ENCODE data around the gene CDC26. TPM values are rescaled to one million over a fixed set of nuclear protein-coding genes. Genes with fewer than 3 reads are reported as not detected.
"Not testable (repeated sequence)": the region's sequence is repeated elsewhere in the genome, so short reads cannot be mapped to it uniquely, and the experiment has no call there.

Gene CDC26
- total RNA-seq, 2 experiments from 2014 or later = 28.0 to 30.4 TPM

GRCh38 chr9:113238202-113238858 lies 37.0 kb downstream of the CDC26 start:
- H3K27ac Mint-ChIP-seq = no peak overlapping the region
- H3K27me3 Mint-ChIP-seq = no peaks in the 10 kb centered on the region
- no peak for TF ChIP-seq CTCF (IDR thresholded peaks at IDR 0.05)
- no peaks in the 10 kb centered on the region for H3K9me3 Mint-ChIP-seq
- POLR2A ChIA-PET = interaction anchor here (1.8 kb wide), 1 partner anchor 16 kb away, joined by 4 read pairs; the partner anchor contains the start of gene SLC31A1
- H3K4me3 Mint-ChIP-seq = no peak overlapping the region
- H3K4me1 Mint-ChIP-seq (ENCODE audit: low read depth) = peaks cover 12% of the 10 kb centered on the region
- CTCF ChIA-PET = no interaction called here
- DNase-seq (no peak), ATAC-seq (no peak)
- peaks cover 2% of the 10 kb centered on the region for H3K36me3 Mint-ChIP-seq (ENCODE audit: low read depth)
- intact Hi-C loops (cut with micrococcal nuclease) = no loop called here

- CTCF ChIA-PET = no interaction called here
- Mint-ChIP-seq H3K9me3 (no peaks in the 10 kb centered on the region), H3K36me3 (ENCODE audit: low read depth) (peaks cover 2% of the 10 kb centered on the region), H3K4me1 (ENCODE audit: low read depth) (peaks cover 21% of the 10 kb centered on the region), H3K27ac (no peak overlapping the region), H3K4me3 (no peak overlapping the region), H3K27me3 (no peaks in the 10 kb centered on the region)
- no peak for ATAC-seq
- no peak for TF ChIP-seq CTCF (IDR thresholded peaks at IDR 0.05)
- no peak for DNase-seq
- intact Hi-C loops (cut with micrococcal nuclease) = no loop called here
- POLR2A ChIA-PET = interaction anchor here (0.6 to 1.3 kb wide), 2 partner anchors 8 to 15 kb away, joined by 3 to 4 read pairs; partner anchors contain the start of genes FKBP15 and SLC31A1
These were observed 38.3 kb downstream of the CDC26 start for GRCh38 chr9:113237026-113237425.

GRCh38 chr9:113235701-113236255 lies 39.6 kb downstream of the CDC26 start:
- DNase-seq; CTCF ChIA-PET; intact Hi-C loops (cut with micrococcal nuclease); H3K27ac Mint-ChIP-seq; H3K36me3 Mint-ChIP-seq (ENCODE audit: low read depth); ATAC-seq; H3K4me3 Mint-ChIP-seq; POLR2A ChIA-PET; H3K27me3 Mint-ChIP-seq; H3K9me3 Mint-ChIP-seq: not testable (repeated sequence)
- H3K4me1 Mint-ChIP-seq (ENCODE audit: low read depth) = peaks cover 19% of the 10 kb centered on the region

- DNase-seq = no peak
- no peak overlapping the region for H3K4me3 Mint-ChIP-seq
- H3K9me3 Mint-ChIP-seq = peaks cover 3% of the 10 kb centered on the region
- no peak overlapping the region for H3K27ac Mint-ChIP-seq
- peaks cover 23% of the 10 kb centered on the region for H3K4me1 Mint-ChIP-seq (ENCODE audit: low read depth)
- ATAC-seq = no peak
- TF ChIP-seq CTCF (IDR thresholded peaks at IDR 0.05) = no peak
- POLR2A ChIA-PET = interaction anchor here (1.3 kb wide), 1 partner anchor 10 kb away, joined by 4 read pairs; the partner anchor contains the start of genes FKBP15 and SLC31A1
- CTCF ChIA-PET = interaction anchor here (1.0 kb wide), 1 partner anchor 12 kb away, joined by 3 read pairs; no protein-coding TSS in a partner anchor
- peaks cover 2% of the 10 kb centered on the region for H3K36me3 Mint-ChIP-seq (ENCODE audit: low read depth)
- no peaks in the 10 kb centered on the region for H3K27me3 Mint-ChIP-seq
- intact Hi-C loops (cut with micrococcal nuclease) = no loop called here
These were observed 43.7 kb downstream of the CDC26 start for GRCh38 chr9:113231701-113232100.

- peaks cover 30% of the 10 kb centered on the region for H3K4me1 Mint-ChIP-seq (ENCODE audit: low read depth)
- H3K27ac Mint-ChIP-seq = no peak overlapping the region
- POLR2A ChIA-PET = no interaction called here
- ATAC-seq = peak; percentile 34
- CTCF ChIA-PET = interaction anchor here (1.1 kb wide), 1 partner anchor 9 kb away, joined by 3 read pairs; no protein-coding TSS in a partner anchor
- peaks cover 8% of the 10 kb centered on the region for H3K36me3 Mint-ChIP-seq (ENCODE audit: low read depth)
- intact Hi-C loops (cut with micrococcal nuclease) = no loop called here
- H3K9me3 Mint-ChIP-seq = peaks cover 3% of the 10 kb centered on the region
- TF ChIP-seq CTCF (IDR thresholded peaks at IDR 0.05) = no peak
- DNase-seq = peak; percentile 16
- no peak overlapping the region for H3K4me3 Mint-ChIP-seq
- no peaks in the 10 kb centered on the region for H3K27me3 Mint-ChIP-seq
These were observed 47.2 kb downstream of the CDC26 start for GRCh38 chr9:113228130-113228665.
